ENCODE measurements around the gene SEL1L2.

SEL1L2 gene

DNA sequence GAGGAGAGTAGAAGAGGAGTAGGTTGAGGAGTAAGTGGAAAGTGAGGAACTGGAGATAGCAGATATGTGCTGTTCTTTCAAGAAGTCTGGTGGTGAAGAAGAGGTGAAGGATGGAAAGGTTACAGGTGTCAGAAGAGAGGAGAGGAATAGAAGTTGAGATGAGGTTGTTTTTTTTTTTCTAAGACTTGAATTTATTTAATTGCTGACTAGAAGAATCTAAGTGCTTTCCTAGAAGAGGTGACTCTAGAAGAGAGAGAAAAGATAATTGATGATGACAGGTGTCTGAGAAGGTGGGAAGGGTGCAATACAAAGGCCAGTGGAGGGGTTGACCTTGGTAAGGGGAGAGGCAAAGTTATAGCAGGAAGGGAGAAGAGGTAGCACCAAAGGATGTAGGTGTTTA, 180.0 kb downstream of the SEL1L2 start:
- no peak for DNase-seq

DNA sequence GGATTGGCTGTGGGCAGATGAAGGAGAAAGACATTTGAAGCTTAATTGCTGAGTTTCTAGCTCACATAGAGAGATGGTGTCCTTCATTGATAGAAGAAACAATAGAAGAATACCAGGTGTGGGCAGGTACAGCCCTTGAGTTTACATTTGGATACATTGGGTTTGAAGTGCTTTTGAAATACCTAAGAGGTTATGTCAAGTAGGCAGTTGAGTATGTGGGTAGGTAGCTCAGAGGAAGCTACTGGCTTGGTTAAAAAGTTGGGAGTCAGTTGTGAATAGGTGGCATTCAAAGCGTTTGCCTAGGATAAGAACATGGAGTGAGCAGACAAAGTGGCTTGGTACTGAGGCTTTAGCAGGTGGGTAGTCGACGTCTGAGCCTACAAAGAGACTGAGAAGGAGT, 180.6 kb downstream of the SEL1L2 start:
- DNase-seq, result no peak

DNA sequence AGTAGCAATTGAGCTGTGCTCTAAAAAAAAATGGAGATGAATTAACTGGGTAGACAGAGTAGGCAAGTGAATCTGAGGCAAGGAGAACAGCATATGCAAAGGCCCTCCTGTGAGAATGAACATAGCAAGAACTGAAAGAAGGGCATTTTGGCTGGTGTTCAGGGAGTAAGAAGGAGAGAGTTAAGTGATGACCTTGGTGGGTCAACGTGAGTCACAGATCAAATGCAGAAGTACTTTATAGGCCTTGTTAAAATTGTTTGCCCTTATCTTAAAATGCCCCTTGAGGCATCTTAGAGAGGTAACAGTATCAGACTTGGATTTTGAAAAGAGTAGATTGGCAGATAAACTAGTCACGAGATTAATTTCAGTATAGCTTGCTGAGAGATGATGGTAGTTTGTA, 181.0 kb downstream of the SEL1L2 start:
- DNase-seq, result no peak

DNA sequence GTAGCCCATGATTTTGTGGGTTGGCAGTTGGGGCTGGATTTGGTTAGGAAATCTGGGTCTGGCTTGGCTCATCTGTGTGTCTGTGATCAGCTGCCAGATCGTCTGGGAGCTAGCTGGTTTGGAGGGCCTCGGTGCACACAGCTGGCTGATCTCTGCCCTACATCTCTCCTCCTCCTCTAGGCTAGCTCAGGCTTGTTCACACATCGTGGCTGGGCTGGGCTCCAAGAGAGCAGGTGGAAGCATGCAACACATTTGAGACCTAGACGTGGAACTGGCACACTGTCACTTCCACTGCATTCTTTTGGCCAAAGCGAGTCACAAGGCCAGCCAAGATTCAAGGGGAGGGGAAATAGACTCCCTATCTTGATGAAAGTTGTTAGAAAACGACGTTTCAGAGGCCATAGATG, 189.7 kb downstream of the SEL1L2 start:
- no peak for DNase-seq

DNA sequence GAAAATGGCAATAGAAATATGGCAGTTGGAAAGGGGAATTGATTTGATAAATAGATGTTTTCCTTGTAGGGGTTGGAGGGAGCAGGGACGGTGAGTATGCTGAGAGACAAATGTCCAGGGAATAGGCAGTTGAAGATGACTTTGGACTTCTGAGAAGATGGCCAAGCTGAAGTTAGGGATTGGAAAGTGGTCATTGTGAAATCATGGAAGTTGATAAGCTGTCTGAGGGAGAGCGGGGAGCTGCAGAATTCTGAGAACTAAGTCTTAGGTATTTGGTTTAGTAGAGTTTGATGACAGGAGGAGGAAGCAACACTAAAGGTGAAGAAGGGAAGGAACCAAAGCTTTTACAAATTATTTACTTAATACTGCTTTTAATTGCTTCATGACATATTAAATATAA, 190.4 kb downstream of the SEL1L2 start:
- no peak for DNase-seq
